Endodermal cell (in vitro differentiated cells): ENCODE results near the gene RAMACL. TPM values are rescaled to one million over a fixed set of nuclear protein-coding genes. Genes with fewer than 3 reads are reported as not detected.
A peak's percentile ranks its signal among the peaks of the same experiment; 100 is the strongest.

ENCODE experiments used
- DNase-seq: peaks from one replicate; pipeline ENCODE4 v3.0.0-alpha.2; 2017
- H3K27ac ChIP-seq: 2 replicates; pipeline ENCODE4 v1.5.1; 2013; ENCODE audit warnings: mild to moderate bottlenecking, low read depth, low read length, moderate library complexity
- H3K27me3 ChIP-seq: 2 replicates; pipeline ENCODE4 v1.6.1; 2013; ENCODE audit warnings: mild to moderate bottlenecking, low read length, moderate library complexity; ENCODE audit not compliant: insufficient read depth, control insufficient read depth, poor library complexity, severe bottlenecking
- H3K36me3 ChIP-seq: 2 replicates; pipeline ENCODE4 v1.7.0; 2013; ENCODE audit warnings: mild to moderate bottlenecking, low read length, moderate library complexity; ENCODE audit not compliant: control insufficient read depth, insufficient read depth
- H3K4me1 ChIP-seq: one replicate; pipeline ENCODE4 v1.7.0; 2013; ENCODE audit warnings: low read length; ENCODE audit not compliant: control insufficient read depth, insufficient read depth
- H3K4me3 ChIP-seq: 2 replicates; pipeline ENCODE4 v1.5.1; 2013; ENCODE audit warnings: mild to moderate bottlenecking, low read length, moderate library complexity
- H3K9ac ChIP-seq: 2 replicates; pipeline ENCODE4 v1.6.1; 2013; ENCODE audit warnings: mild to moderate bottlenecking, low read length, moderate library complexity; ENCODE audit not compliant: poor library complexity, severe bottlenecking; ENCODE audit errors: extremely low read depth
- H3K9me3 ChIP-seq: 2 replicates; pipeline ENCODE4 v1.6.1; 2013; ENCODE audit warnings: mild to moderate bottlenecking, low read length, moderate library complexity; ENCODE audit not compliant: control insufficient read depth
- H3K27ac Mint-ChIP-seq: 2 replicates; pipeline ENCODE4 v1.8.0; 2020; ENCODE audit warnings: mixed read lengths
- H3K27me3 Mint-ChIP-seq: 2 replicates; pipeline ENCODE4 v1.8.0; 2021; ENCODE audit warnings: mild to moderate bottlenecking, mixed read lengths; ENCODE audit not compliant: insufficient read depth
- H3K36me3 Mint-ChIP-seq: 2 replicates; pipeline ENCODE4 v1.8.0; 2020; ENCODE audit warnings: low read depth, mixed read lengths
- H3K4me1 Mint-ChIP-seq: 2 replicates; pipeline ENCODE4 v1.8.0; 2020; ENCODE audit warnings: mixed read lengths
- H3K4me3 Mint-ChIP-seq: 2 replicates; pipeline ENCODE4 v1.8.0; 2020; ENCODE audit warnings: mild to moderate bottlenecking, moderate library complexity, mixed read lengths
- H3K9me3 Mint-ChIP-seq: 2 replicates; pipeline ENCODE4 v1.8.0; 2020; ENCODE audit warnings: mild to moderate bottlenecking, mixed read lengths
- WGBS, 2 experiments: methylation state at CpG; one replicate each; pipeline versions ENCODE4 v1.1.5 to v1.1.7; 2013; ENCODE audit warnings: missing lambda C conversion rate in 2 of 2, mixed read lengths in 1 of 2; ENCODE audit not compliant: insufficient coverage in 1 of 2, insufficient read length in 1 of 2; 5-methylcytosine and 5-hydroxymethylcytosine counted together
- total RNA-seq, 2 donors: library from RNA; stranded (reverse); fragmentation: NEBNext Ultra II Directional in 1 of 2; extraction: Animal tissue kit (Norgen Biotek cat#: 25700) in 1 of 2; gene quantifications; 2 replicates in 1 of 2; 3 replicates in 1 of 2; pipeline ENCODE4 v1.2.1, GENCODE V29; 2021
- TF ChIP-seq, protein P1 (sequence below): fragments of 200-600 bp; sonication (generic); conservative IDR thresholded peaks from 2 replicates; pipeline ENCODE4 v1.5.0; 2021; ENCODE audit warnings: antibody characterized with exemption, mild to moderate bottlenecking

The RAMACL gene
- total RNA-seq, 2 donors from 2014 or later, result 0.80 to 2.5 TPM

DNA sequence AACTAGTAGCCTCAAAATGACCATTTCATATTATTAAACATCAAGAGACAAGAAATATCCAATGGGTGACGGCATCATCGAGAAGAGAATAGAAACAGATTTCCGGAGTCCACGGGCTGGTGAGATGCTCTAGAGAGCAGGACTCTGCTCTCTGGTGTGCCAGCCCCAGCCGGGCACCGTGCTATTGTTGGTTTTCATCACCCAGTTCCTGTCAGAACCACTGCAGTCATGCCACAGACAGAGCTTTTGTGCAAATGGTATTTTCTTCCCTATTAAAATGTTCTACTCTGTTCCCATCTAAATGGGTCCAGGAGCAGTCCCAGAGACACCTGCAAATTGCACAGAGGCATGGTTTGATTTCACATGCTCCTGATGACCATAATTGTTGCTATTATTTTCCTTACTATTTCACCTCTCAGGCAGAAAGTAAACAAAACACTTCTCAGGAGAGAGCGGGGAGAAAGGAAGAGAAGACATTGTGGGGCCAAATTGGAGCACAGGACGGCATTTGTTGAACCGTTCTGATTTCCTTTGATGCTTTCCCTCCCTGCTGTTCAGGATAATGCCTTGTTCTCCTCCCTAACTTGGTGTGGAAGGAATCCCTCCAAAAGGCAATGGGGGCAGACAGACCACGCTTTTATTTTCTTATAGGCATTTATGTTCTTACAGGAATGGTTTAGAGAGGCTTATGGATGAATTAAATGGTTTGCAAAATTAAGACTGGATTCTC is 11.4 kb upstream of the RAMACL start:
- H3K27ac ChIP-seq, result peak overlapping the region; percentile 25
- H3K36me3 Mint-ChIP-seq, result peaks cover 10% of the 10 kb centered on the region
- no peaks in the 10 kb centered on the region for H3K27me3 Mint-ChIP-seq
- no peak overlapping the region for H3K4me3 Mint-ChIP-seq
- H3K4me1 Mint-ChIP-seq, result peaks cover 9% of the 10 kb centered on the region
- H3K9me3 Mint-ChIP-seq, result no peaks in the 10 kb centered on the region
- H3K27me3 ChIP-seq, result no peaks in the 10 kb centered on the region
- no peaks in the 10 kb centered on the region for H3K36me3 ChIP-seq
- DNase-seq, result peak; percentile 35
- no peak overlapping the region for H3K27ac Mint-ChIP-seq
- TF ChIP-seq, protein P1, sequence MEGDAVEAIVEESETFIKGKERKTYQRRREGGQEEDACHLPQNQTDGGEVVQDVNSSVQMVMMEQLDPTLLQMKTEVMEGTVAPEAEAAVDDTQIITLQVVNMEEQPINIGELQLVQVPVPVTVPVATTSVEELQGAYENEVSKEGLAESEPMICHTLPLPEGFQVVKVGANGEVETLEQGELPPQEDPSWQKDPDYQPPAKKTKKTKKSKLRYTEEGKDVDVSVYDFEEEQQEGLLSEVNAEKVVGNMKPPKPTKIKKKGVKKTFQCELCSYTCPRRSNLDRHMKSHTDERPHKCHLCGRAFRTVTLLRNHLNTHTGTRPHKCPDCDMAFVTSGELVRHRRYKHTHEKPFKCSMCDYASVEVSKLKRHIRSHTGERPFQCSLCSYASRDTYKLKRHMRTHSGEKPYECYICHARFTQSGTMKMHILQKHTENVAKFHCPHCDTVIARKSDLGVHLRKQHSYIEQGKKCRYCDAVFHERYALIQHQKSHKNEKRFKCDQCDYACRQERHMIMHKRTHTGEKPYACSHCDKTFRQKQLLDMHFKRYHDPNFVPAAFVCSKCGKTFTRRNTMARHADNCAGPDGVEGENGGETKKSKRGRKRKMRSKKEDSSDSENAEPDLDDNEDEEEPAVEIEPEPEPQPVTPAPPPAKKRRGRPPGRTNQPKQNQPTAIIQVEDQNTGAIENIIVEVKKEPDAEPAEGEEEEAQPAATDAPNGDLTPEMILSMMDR, result no peak
- no peak overlapping the region for H3K4me3 ChIP-seq
- no peak overlapping the region for H3K9ac ChIP-seq
- H3K9me3 ChIP-seq, result no peaks in the 10 kb centered on the region
- no peaks in the 10 kb centered on the region for H3K4me1 ChIP-seq
- WGBS, 2 experiments, result 75 to 84% methylated on average over 7 to 10 of the region's 10 CpGs

DNA sequence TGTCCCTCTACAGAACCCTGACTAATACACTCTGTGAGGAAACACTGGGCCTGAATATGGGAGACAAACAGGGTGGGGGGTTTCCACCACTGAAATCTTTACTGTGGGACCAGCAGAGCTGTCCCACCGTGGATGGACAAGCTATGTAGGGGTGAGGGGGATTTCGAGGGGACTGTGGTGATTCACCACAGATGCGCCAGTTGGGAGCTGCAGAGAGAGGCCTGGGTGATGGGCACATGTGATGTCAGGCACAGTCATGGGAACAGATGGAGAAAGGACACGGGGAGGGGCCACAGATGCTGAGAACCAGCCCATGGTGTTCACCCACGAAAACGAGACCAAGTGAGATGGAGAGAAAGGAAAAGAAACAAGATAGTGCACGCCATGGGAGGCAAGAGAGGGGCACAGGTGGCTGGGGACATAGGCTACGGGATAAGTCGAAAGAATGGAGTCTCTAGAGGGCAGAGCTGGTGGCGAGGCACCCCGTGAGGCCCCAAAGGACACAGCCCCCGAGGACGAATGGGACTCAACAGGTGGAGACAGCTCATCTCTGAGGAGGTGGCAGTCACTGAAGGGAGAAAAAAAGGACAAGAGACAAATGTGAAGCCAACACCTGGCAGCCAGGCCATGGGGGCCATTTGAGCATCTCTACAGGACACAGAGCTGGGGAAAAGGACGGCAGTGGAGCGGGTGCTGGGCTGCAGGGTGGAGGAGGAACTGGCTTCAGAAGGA is 10.5 kb upstream of the RAMACL start:
- TF ChIP-seq, protein P1, result no peak
- Histone ChIP-seq H3K27ac (no peak overlapping the region), H3K27me3 (no peaks in the 10 kb centered on the region), H3K9me3 (no peaks in the 10 kb centered on the region), H3K4me3 (no peak overlapping the region), H3K36me3 (no peaks in the 10 kb centered on the region), H3K4me1 (no peaks in the 10 kb centered on the region), H3K9ac (no peak overlapping the region)
- no peaks in the 10 kb centered on the region for H3K27me3 Mint-ChIP-seq
- WGBS, 2 experiments, result 90 to 94% methylated on average over 14 to 15 of the region's 15 CpGs
- H3K4me1 Mint-ChIP-seq, result peaks cover 9% of the 10 kb centered on the region
- H3K9me3 Mint-ChIP-seq, result no peaks in the 10 kb centered on the region
- H3K36me3 Mint-ChIP-seq, result peaks cover 6% of the 10 kb centered on the region
- H3K4me3 Mint-ChIP-seq, result no peak overlapping the region
- peak overlapping the region; percentile 3 for H3K27ac Mint-ChIP-seq
- DNase-seq, result peak; percentile 32

DNA sequence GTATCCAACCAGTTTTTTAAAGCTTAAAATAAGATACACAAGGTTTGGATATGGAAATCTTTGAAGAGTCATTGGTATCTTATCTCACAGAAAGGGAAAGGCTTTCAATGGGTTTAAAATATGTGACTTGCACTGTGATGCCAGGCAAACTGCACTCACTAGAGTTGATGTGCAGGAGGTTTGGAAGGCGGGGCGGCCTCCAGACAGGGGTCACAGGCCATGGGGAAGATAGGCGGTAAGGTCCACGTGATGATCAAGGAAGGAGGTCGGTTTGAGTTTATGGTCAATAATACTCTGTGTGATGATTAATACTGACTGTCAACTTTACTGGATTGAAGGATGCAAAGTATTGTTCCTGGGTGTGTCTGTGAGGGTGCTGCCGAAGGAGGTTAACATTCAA is 9.5 kb upstream of the RAMACL start:
- H3K4me1 ChIP-seq, result no peaks in the 10 kb centered on the region
- H3K27ac ChIP-seq, result no peak overlapping the region
- DNase-seq, result peak; percentile 28
- TF ChIP-seq, protein P1, result no peak
- 91 to 94% methylated on average over 6 of the region's 6 CpGs for WGBS, 2 experiments
- H3K4me3 ChIP-seq, result no peak overlapping the region
- Mint-ChIP-seq H3K4me1 (peaks cover 9% of the 10 kb centered on the region), H3K36me3 (peaks cover 6% of the 10 kb centered on the region), H3K9me3 (no peaks in the 10 kb centered on the region), H3K27ac (no peak overlapping the region), H3K27me3 (no peaks in the 10 kb centered on the region), H3K4me3 (no peak overlapping the region)
- no peak overlapping the region for H3K9ac ChIP-seq
- H3K9me3 ChIP-seq, result no peaks in the 10 kb centered on the region
- no peaks in the 10 kb centered on the region for H3K27me3 ChIP-seq
- H3K36me3 ChIP-seq, result no peaks in the 10 kb centered on the region
